Kidney (tissue), 14 donors: Measurements from ENCODE around the gene CD34. TPM values are rescaled to one million over a fixed set of nuclear protein-coding genes. Genes with fewer than 3 reads are reported as not detected.

ENCODE experiments used
- DNase-seq, 5 donors: peaks; one replicate each; pipeline ENCODE4 v3.0.0-alpha.2; 2013 to 2020
- FAIRE-seq: peaks from 2 replicates; lab custom pipeline; 2012; peaks lifted over from hg19 to GRCh38; lab: Jason Lieb, UNC
- H3K27ac ChIP-seq, 2 donors: one replicate each; pipeline ENCODE4 v1.7.0; 2013; ENCODE audit warnings: low read depth in 2 of 2, low read length in 2 of 2, inconsistent platforms in 1 of 2
- H3K27me3 ChIP-seq: one replicate; pipeline ENCODE4 v1.7.1; 2013; ENCODE audit warnings: low read length, inconsistent platforms; ENCODE audit not compliant: control insufficient read depth, insufficient read depth
- H3K36me3 ChIP-seq, 3 donors: one replicate each; pipeline versions ENCODE4 v1.7.0 to v1.7.1; 2013; ENCODE audit warnings: low read length in 3 of 3, control low read depth in 1 of 3, inconsistent platforms in 1 of 3; ENCODE audit not compliant: insufficient read depth in 3 of 3, control insufficient read depth in 2 of 3
- H3K4me1 ChIP-seq, 3 donors: one replicate each; pipeline versions ENCODE4 v1.7.0 to v1.7.1; 2013; ENCODE audit warnings: low read length in 3 of 3, inconsistent platforms in 1 of 3, low read depth in 1 of 3; ENCODE audit not compliant: control insufficient read depth in 2 of 3, insufficient read depth in 2 of 3
- H3K4me3 ChIP-seq, 3 donors: one replicate each; pipeline versions ENCODE4 v1.7.0 to v1.8.1; 2013; ENCODE audit warnings: low read length in 3 of 3, control low read depth in 1 of 3, inconsistent platforms in 1 of 3
- H3K9ac ChIP-seq, 3 donors: one replicate each; pipeline versions ENCODE4 v1.7.0 to v1.7.1; 2013; ENCODE audit warnings: low read length in 3 of 3, control low read depth in 1 of 3, inconsistent platforms in 1 of 3
- H3K9me3 ChIP-seq, 3 donors: one replicate each; pipeline versions ENCODE4 v1.7.0 to v1.7.1; 2013; ENCODE audit warnings: low read length in 3 of 3, control low read depth in 1 of 3, inconsistent platforms in 1 of 3; ENCODE audit not compliant: control insufficient read depth in 2 of 3, insufficient read depth in 1 of 3
- CTCF ChIP-seq: IDR thresholded peaks from 3 replicates; pipeline ENCODE4 v1.5.1; 2012; ENCODE audit warnings: mild to moderate bottlenecking, moderate library complexity, borderline replicate concordance; ENCODE audit not compliant: insufficient read depth; ENCODE audit errors: extremely low read depth
- intact Hi-C: fragments of 100-400 bp; cut with DNase I; formaldehyde crosslinking; loops from one replicate; pipeline ENCODE4 v1.11.1; 2022
- polyA plus RNA-seq: library from polyadenylated mRNA; stranded (reverse); fragments of 350-450 nt; fragmentation: Illumina TruSeq; extraction: RNeasy Lipid Tissue Mini Kit (QIAGEN cat#74804); gene quantifications from one replicate; pipeline ENCODE4 v1.2.3, GENCODE V29; 2014; ENCODE audit warnings: low read depth, low replicate concordance; ENCODE audit not compliant: insufficient read depth
- total RNA-seq: library from RNA; stranded (reverse); fragmentation: NEBNext Ultra II Directional; extraction: Animal tissue kit (Norgen Biotek cat#: 25700); gene quantifications from one replicate; pipeline ENCODE4 v1.2.1, GENCODE V29; 2021
- donor health status: control.
- donor health status: control.
- donor health status: control.
- donor health status: control.
- donor health status: control.
- donor health status: DM: yes; HTN: yes; CAD: no.
- donor health status: Normal renal cell carcinoma (clear cell type).

CD34 gene
- total and polyA plus RNA-seq, 2 donors from 2014 or later, result 50.9 to 69.4 TPM

- intact Hi-C loops, result no loop called here
- FAIRE-seq, result no peak
Measured at GRCh38 chr1:207862241-207862787, 48.6 kb downstream of the CD34 start.

GRCh38 chr1:207861442-207862177 lies 49.3 kb downstream of the CD34 start:
- no peak overlapping the region for H3K4me3 ChIP-seq
- no peak for TF ChIP-seq CTCF
- H3K27ac ChIP-seq, result peak overlapping the region; percentile 16 to 23
- H3K9me3 ChIP-seq, result no peaks in the 10 kb centered on the region
- DNase-seq, result no peak
- H3K4me1 ChIP-seq, result peaks cover 0 to 47% (median 34%) of the 10 kb centered on the region in 3 donors
- H3K27me3 ChIP-seq, result no peaks in the 10 kb centered on the region
- intact Hi-C loops, result no loop called here
- peak overlapping the region in 1 of 3 donors; percentile 41 for H3K9ac ChIP-seq
- peaks cover 0 to 24% (median 8%) of the 10 kb centered on the region in 3 donors for H3K36me3 ChIP-seq
- FAIRE-seq, result no peak

More at GRCh38 chr1:207862241-207862787, 48.6 kb downstream of the CD34 start:
- no peak for DNase-seq
- Histone ChIP-seq H3K4me1 (peaks cover 0 to 47% (median 39%) of the 10 kb centered on the region in 3 donors), H3K4me3 (no peak overlapping the region), H3K27ac (peak overlapping the region in 1 of 2 donors; percentile 23), H3K36me3 (peaks cover 0 to 24% (median 8%) of the 10 kb centered on the region in 3 donors), H3K27me3 (no peaks in the 10 kb centered on the region), H3K9me3 (no peaks in the 10 kb centered on the region), H3K9ac (peak overlapping the region in 1 of 3 donors; percentile 15)
- TF ChIP-seq CTCF, result no peak

- H3K27ac ChIP-seq, result no peak overlapping the region
- no peak for FAIRE-seq
Measured at GRCh38 chr1:207860531-207860930, 50.4 kb downstream of the CD34 start.

More at GRCh38 chr1:207860531-207860930, 50.4 kb downstream of the CD34 start:
- Histone ChIP-seq H3K9ac (no peak overlapping the region), H3K4me3 (no peak overlapping the region), H3K4me1 (peaks cover 0 to 40% (median 33%) of the 10 kb centered on the region in 3 donors), H3K36me3 (peaks cover 0 to 24% (median 8%) of the 10 kb centered on the region in 3 donors), H3K9me3 (no peaks in the 10 kb centered on the region), H3K27me3 (no peaks in the 10 kb centered on the region)
- intact Hi-C loops, result no loop called here
- DNase-seq, result no peak
- no peak for TF ChIP-seq CTCF
